HepG2 (cell line): ENCODE results near the gene FAM171A2. TPM values are rescaled to one million over a fixed set of nuclear protein-coding genes. Genes with fewer than 3 reads are reported as not detected.

ENCODE experiments used
- ASH2L ChIP-seq: fragments of 300-600, 200-600 bp; sonication (generic); IDR thresholded peaks from 2 replicates; pipeline ENCODE4 v1.7.0; 2017; ENCODE audit warnings: low read depth, mild to moderate bottlenecking, moderate library complexity, mixed read lengths, low read length; ENCODE audit not compliant: insufficient read length
- JDP2 ChIP-seq: sonication (generic); formaldehyde crosslinking; IDR thresholded peaks from 2 replicates; pipeline ENCODE4 v1.8.1; 2022; ENCODE audit warnings: missing genetic modification reagents, borderline replicate concordance
- KDM3A ChIP-seq: IDR thresholded peaks from 2 replicates; pipeline ENCODE4 v1.6.1; 2018; ENCODE audit warnings: low read depth, missing compliant biosample characterization
- KLF13 ChIP-seq: sonication (generic); formaldehyde crosslinking; IDR thresholded peaks from 2 replicates; pipeline ENCODE4 v1.4.0; 2020; ENCODE audit warnings: mild to moderate bottlenecking, missing genetic modification reagents
- MED13 ChIP-seq: sonication (generic); formaldehyde crosslinking; IDR thresholded peaks from 2 replicates; pipeline ENCODE4 v1.5.0; 2020; ENCODE audit warnings: missing genetic modification reagents
- MEF2D ChIP-seq: sonication (generic); formaldehyde crosslinking; IDR thresholded peaks from 2 replicates; pipeline ENCODE4 v1.5.1; 2020; ENCODE audit warnings: mild to moderate bottlenecking, missing genetic modification reagents
- PAF1 ChIP-seq: IDR thresholded peaks from 2 replicates; pipeline ENCODE4 v1.6.1; 2016; ENCODE audit warnings: missing genetic modification reagents, missing compliant biosample characterization
- UBTF ChIP-seq: sonication (generic); formaldehyde crosslinking; IDR thresholded peaks from 2 replicates; pipeline ENCODE4 v1.4.0; 2020; ENCODE audit warnings: mild to moderate bottlenecking, missing genetic modification reagents
- ZNF326 ChIP-seq: sonication (generic); formaldehyde crosslinking; IDR thresholded peaks from 2 replicates; pipeline ENCODE4 v1.4.0; 2020; ENCODE audit warnings: missing genetic modification reagents, borderline replicate concordance
- ZNF484 ChIP-seq: sonication (generic); formaldehyde crosslinking; IDR thresholded peaks from 2 replicates; pipeline ENCODE4 v1.5.1; 2020; ENCODE audit warnings: mild to moderate bottlenecking, low read depth, missing genetic modification reagents, borderline replicate concordance
- ZNF543 ChIP-seq: sonication (generic); formaldehyde crosslinking; IDR thresholded peaks from 2 replicates; pipeline ENCODE4 v1.4.0; 2020; ENCODE audit warnings: mild to moderate bottlenecking, missing genetic modification reagents
- polyA plus RNA-seq, 8 experiments: library from polyadenylated mRNA; depleted of rRNA in 3 of 8; stranded (reverse) in 7 of 8; unstranded in 1 of 8; fragments of >200 nt; fragmentation: Illumina TruSeq in 4 of 8; extraction: Trizol in 4 of 8; gene quantifications; 2 replicates each; pipeline versions ENCODE4 v1.2.1 to v1.2.3, GENCODE V29; 2011 to 2016; ENCODE audit warnings: low read depth in 4 of 8, missing spikeins in 1 of 8, mixed read lengths in 1 of 8; ENCODE audit not compliant: insufficient read depth in 1 of 8
- total RNA-seq, 5 experiments: library from RNA; depleted of rRNA; stranded (reverse); fragments of >200 nt; fragmentation: Illumina TruSeq; extraction: Trizol; gene quantifications; 2 replicates each; pipeline ENCODE4 v1.2.3, GENCODE V29; 2016; ENCODE audit warnings: low read depth in 1 of 5
- TF ChIP-seq, protein P1 (sequence below): sonication (generic); formaldehyde crosslinking; IDR thresholded peaks from 2 replicates; pipeline ENCODE4 v1.5.1; 2020; ENCODE audit warnings: mild to moderate bottlenecking, moderate library complexity, missing genetic modification reagents
- TF ChIP-seq, protein P2 (sequence below): sonication (generic); formaldehyde crosslinking; IDR thresholded peaks from 2 replicates; pipeline ENCODE4 v1.4.0; 2020; ENCODE audit warnings: missing genetic modification reagents
- TF ChIP-seq, protein P3 (sequence below): sonication (generic); formaldehyde crosslinking; IDR thresholded peaks from 2 replicates; pipeline ENCODE4 v1.4.0; 2020; ENCODE audit warnings: missing genetic modification reagents, low read depth, mild to moderate bottlenecking, borderline replicate concordance
- TF ChIP-seq, protein P4 (sequence below): sonication (generic); formaldehyde crosslinking; conservative IDR thresholded peaks from 2 replicates; pipeline ENCODE4 v1.4.0; 2020; ENCODE audit warnings: missing genetic modification reagents

The FAM171A2 gene
- total and polyA plus RNA-seq, 2 of the 13 experiments (the other 11 are each of a cell fraction or from before 2014, with no cell fraction given) = 1.8 to 3.6 TPM

DNA sequence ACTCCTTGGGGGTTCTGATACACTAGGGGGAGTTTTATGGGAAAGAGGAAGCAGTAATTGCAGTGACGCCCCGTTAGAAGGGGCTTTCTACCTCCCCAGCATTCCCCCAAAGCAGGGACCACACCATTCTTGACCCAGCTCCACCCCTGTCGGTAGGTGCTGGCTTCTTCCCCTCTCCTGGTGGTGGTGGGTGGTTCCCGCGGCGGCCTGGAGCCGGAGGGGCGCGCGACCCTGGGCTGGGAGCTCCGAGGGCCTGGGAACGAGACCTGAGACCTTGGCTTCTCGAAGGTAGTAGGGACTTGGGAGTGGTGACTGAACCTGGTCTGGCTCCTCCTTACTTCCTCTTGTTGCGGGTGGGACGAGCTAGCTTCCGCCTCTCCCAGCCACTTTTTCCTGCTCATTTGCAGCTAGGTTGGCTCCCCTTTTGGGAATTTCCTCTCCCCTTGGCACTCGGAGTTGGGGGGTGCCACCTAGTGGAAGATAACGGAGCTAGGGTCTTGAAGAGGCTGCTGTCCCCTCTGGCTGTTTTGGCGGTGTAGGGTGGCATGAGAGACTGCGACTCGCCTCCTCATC is 18.1 kb downstream of the FAM171A2 start (continued):
- TF ChIP-seq, protein P1, sequence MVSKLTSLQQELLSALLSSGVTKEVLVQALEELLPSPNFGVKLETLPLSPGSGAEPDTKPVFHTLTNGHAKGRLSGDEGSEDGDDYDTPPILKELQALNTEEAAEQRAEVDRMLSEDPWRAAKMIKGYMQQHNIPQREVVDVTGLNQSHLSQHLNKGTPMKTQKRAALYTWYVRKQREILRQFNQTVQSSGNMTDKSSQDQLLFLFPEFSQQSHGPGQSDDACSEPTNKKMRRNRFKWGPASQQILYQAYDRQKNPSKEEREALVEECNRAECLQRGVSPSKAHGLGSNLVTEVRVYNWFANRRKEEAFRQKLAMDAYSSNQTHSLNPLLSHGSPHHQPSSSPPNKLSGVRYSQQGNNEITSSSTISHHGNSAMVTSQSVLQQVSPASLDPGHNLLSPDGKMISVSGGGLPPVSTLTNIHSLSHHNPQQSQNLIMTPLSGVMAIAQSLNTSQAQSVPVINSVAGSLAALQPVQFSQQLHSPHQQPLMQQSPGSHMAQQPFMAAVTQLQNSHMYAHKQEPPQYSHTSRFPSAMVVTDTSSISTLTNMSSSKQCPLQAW (CRISPR knock-in tag) = no peak
- TF ChIP-seq, protein P2, sequence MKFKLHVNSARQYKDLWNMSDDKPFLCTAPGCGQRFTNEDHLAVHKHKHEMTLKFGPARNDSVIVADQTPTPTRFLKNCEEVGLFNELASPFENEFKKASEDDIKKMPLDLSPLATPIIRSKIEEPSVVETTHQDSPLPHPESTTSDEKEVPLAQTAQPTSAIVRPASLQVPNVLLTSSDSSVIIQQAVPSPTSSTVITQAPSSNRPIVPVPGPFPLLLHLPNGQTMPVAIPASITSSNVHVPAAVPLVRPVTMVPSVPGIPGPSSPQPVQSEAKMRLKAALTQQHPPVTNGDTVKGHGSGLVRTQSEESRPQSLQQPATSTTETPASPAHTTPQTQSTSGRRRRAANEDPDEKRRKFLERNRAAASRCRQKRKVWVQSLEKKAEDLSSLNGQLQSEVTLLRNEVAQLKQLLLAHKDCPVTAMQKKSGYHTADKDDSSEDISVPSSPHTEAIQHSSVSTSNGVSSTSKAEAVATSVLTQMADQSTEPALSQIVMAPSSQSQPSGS = no peak
- TF ChIP-seq, protein P3, sequence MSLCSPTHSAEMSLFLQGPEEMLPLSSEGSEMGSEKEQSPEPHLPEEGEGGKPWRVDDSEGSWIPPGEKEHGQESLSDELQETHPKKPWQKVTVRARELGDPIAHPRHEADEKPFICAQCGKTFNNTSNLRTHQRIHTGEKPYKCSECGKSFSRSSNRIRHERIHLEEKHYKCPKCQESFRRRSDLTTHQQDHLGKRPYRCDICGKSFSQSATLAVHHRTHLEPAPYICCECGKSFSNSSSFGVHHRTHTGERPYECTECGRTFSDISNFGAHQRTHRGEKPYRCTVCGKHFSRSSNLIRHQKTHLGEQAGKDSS = no peak
- no peak for TF ChIP-seq JDP2 (CRISPR knock-in tag)
- TF ChIP-seq KDM3A (CRISPR knock-in tag) = no peak; the same call in 1 of the 2 replicates
- no peak for TF ChIP-seq ZNF484
- no peak for TF ChIP-seq ZNF326 (CRISPR knock-in tag)
- no peak for TF ChIP-seq MED13 (CRISPR knock-in tag)
- 0 out of 2 replicates have a peak, but pooled peaks have one; percentile 63 for TF ChIP-seq KLF13
- peak; percentile 52; the same call in 1 of the 2 replicates for TF ChIP-seq UBTF (CRISPR knock-in tag)
- no peak for TF ChIP-seq PAF1 (CRISPR knock-in tag)
- no peak for TF ChIP-seq ZNF543 (CRISPR knock-in tag)
- TF ChIP-seq MEF2D = no peak
- TF ChIP-seq ASH2L = no peak
- TF ChIP-seq, protein P4, sequence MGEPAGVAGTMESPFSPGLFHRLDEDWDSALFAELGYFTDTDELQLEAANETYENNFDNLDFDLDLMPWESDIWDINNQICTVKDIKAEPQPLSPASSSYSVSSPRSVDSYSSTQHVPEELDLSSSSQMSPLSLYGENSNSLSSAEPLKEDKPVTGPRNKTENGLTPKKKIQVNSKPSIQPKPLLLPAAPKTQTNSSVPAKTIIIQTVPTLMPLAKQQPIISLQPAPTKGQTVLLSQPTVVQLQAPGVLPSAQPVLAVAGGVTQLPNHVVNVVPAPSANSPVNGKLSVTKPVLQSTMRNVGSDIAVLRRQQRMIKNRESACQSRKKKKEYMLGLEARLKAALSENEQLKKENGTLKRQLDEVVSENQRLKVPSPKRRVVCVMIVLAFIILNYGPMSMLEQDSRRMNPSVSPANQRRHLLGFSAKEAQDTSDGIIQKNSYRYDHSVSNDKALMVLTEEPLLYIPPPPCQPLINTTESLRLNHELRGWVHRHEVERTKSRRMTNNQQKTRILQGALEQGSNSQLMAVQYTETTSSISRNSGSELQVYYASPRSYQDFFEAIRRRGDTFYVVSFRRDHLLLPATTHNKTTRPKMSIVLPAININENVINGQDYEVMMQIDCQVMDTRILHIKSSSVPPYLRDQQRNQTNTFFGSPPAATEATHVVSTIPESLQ = no peak
